ENCODE measurements around the gene PEMT.
A peak's percentile ranks its signal among the peaks of the same experiment; 100 is the strongest.
"Not testable (repeated sequence)": the region's sequence is repeated elsewhere in the genome, so short reads cannot be mapped to it uniquely, and the experiment has no call there.

PEMT gene, protein sequence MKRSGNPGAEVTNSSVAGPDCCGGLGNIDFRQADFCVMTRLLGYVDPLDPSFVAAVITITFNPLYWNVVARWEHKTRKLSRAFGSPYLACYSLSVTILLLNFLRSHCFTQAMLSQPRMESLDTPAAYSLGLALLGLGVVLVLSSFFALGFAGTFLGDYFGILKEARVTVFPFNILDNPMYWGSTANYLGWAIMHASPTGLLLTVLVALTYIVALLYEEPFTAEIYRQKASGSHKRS

DNA sequence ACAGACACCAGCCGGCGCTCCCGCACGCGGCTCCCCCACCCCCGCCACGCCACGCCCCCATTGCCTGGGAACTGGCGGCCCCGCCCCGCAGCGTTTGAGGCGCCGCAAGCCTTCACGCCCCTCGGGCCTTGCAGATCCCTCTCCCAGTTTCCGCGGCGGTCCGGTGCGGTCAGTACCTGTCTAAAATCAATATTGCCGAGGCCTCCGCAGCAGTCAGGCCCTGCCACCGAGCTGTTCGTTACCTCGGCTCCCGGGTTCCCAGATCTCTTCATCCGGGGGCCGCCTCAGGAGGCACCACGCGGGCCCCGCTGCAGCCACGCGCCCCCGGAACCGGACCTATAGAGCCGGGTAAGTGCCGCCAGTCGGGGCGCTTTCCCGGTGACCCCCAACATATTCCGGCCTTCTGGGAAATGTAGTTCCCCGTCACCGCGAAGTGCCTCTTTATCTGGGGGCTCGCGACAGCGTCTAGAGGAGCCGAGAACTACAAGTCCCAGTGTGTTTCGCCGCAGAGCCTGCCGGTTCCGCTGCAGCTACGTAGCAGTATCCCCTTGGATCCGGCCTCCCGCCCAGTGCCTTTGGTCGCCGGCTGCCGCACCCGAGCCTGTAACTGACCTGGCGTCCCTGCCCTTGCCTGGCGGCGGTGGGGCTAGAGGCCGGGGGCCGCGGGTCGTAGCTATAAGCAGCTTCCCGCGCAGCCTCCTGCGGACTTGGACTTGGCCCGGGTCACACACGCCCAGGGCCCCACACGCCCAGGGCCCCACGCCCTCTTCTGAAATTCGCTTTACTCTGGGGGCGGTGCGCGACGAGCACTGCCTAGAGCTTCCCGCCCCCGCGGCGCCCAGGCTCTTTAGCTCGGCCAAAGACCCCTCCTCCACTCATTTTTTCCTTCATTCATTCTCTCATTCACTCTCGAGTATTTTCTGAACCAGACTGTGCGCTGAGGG lies at the start of gene PEMT:
Gene PEMT (minus strand): TSS at position 354 of the 944 bp plus-strand sequence. CDS start 82 bp downstream, at position 272.
- peak; percentile 98 for DNase-seq

DNA sequence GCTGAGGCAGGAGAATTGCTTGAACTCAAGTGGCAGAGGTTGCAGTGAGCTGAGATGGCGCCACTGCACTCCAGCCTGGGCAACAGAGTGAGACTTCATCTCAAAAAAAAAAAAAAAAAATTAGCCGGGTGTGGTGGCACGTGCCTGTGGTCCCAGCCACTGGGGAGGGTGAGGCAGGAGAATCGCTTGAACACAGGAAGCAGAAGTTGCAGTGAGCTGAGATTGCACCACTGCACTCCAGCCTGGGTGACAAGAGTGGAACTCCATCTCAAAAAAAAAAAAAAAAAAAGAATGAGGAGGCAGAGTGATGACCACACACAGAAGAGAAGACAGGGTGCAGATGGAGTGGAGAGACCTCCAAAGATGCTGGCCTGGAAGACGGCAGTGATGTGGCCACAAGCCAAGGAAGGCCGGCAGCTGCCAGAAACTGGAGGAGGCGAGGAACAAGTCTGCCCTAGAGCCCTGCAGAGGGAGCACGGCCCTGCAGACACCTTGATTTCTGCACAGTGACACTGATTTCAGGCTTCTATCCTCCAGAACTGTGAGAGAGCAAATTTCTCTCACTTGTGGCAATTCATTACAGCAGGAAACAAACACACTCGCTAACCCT lies 48.3 kb upstream of the PEMT start:
- not testable (repeated sequence) for DNase-seq

DNA sequence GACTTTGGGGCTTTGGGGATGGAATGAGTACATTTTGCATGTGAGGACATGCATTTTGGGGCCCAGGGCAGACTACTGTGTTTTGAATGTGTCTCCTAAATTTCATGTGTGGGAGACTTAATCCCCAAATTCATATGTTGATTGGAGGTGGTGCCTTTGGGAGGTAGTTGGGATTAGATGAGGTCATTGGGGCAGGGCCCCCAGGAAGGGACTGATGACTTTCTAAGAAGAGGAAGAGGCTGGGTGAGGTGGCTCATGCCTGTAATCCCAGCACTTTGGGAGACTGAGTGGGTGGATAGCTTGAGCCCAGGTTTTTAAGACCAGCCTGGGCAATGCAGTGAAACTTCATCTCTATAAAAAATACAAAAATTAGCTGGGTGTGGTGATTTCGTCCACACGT lies 47.0 kb upstream of the PEMT start:
- no peak for DNase-seq

DNA sequence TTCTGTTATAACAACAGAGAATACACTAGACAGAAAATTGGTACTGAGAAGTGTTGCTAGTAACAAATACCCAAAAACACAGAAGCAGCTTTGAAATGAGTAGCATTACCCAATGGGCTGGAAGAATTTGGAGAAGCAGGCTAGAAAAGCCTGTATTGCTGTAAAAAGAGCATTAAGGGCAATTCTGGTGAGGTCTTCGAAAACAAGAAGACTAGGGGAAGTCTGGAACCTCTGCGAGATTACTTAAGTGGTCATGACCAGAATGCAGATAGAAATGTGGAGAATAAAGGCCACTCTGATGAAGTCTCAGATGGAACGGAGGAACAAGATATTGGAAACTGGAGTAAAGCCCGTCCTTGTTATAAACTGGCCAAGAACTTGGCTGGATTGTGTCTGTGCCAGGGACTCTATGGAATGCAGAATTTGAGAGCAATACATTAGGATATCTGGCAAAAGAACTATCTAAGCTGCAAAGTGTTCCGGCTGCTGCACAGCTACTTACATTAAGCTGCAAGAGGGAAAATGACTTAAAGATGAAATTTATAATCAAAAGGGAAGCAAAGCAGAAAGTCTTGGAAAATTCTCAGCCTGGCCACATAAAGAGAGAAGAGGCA lies 44.9 kb upstream of the PEMT start:
- no peak for DNase-seq

DNA sequence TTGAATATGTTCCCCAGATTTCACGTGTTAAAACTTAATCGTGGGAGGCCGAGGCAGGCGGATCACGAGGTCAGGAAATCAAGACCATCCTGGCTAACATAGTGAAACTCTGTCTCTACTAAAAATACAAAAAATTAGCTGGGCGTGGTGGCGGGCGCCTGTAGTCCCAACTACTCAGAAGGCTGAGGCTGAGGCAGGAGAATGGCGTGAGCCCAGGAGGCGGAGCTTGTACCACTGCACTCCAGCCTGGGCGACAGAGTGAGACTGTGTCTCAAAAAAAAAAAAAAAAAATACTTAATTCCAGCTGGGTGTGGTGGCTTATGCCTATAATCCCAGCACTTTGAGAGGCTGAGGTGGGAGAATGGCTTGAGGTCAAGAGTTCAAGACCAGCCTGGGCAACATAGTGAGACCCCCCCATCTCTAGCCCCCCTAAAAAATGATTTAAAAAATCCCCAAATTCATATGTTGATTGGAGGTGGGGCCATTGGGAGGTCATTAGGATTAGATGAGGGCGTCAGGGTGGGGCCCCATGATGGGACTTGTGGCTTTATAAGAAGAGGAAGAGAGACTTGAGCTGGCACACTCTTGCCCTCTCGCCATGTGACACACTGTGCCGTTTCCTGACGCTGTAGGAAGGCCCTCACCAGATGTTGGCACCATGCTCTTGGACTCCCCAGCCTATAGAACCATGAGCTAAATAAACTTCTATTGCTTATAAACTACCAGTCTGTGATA lies 44.2 kb upstream of the PEMT start:
- DNase-seq, result not testable (repeated sequence)

DNA sequence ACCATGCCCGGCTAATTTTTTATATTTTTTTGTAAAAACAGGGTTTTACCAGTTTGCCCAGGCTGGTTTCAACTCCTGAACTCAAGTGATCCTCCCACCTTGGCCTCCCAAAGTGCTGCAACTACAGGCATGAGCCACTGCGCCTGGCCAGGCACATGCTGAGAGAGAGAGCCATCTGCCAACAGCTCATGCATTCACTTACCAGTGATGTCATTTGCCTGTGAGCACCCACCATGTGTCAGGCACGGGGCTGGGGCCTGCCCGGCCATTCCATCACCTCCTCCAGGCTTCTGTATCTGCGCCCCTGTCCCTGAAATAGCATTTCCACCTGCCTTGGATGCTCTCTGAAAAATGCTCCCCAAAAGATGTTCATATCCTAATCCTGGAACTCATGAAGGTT lies 43.6 kb upstream of the PEMT start:
- DNase-seq, result no peak

DNA sequence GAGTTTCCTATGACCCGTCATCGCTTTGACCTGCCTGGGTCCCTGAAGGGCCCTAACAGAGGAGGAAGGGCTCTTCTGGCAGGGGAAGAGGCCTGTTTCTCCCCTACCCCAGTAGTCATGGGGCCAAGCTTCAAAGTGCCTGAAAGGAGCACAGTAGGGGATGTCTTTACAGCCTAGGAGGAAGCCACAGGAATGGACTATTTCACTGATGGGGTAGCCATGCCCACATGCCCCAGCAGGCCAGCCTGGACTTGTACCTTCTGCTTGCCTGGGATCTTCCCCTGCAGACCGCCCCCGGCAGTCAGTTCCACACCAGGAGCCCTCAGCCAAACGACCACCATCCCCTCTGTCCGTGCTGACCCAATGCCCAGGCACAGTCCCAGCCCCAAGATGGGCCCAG lies 41.8 kb upstream of the PEMT start:
- no peak for DNase-seq

DNA sequence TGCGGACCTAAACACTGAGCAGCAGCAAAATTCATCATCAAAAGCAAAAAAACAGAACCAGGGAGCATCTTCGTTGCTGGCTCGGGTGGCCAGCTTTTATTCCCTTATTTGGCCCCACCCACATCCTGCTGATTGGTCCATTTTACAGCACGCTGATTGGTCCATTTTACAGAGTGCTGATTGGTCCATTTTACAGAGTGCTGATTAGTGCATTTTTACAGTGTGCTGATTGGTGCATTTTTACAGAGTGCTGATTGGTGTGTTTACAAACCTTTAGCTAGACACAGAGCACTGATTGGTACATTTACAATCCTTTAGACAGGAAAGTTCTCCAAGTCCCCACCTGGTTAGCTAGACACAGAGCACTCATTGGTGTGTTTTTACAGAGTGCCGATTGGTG lies 41.2 kb upstream of the PEMT start:
- DNase-seq, result not testable (repeated sequence)

DNA sequence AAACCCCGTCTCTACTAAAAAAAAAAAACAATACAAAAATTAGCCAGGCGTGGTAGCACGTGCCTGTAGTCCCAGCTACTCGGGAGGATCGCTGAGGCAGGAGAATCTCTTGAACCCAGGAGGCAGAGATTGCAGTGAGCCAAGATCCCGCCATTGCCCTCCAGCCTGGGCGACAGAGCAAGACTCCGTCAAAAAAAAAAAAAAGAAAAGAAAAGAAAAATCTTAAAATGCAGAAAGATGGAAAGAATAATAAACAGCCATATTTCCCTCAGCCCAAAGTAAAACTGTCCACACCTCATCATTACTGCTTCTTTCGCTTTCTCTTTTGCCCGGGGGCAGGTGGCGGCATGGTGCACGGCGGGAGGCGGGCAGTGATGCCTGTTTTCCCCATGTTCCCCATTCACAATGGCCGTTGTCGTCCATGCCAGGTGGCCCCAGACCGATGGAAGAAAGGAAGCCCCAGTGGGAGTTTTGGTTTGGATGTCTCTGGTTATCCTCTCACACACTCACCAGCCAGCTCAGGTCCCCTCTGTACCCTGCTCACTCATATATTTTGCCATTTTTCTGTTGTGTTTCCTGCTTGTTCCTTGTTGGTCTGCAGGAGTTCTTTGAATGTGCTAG lies 37.0 kb upstream of the PEMT start:
- DNase-seq, result no peak

DNA sequence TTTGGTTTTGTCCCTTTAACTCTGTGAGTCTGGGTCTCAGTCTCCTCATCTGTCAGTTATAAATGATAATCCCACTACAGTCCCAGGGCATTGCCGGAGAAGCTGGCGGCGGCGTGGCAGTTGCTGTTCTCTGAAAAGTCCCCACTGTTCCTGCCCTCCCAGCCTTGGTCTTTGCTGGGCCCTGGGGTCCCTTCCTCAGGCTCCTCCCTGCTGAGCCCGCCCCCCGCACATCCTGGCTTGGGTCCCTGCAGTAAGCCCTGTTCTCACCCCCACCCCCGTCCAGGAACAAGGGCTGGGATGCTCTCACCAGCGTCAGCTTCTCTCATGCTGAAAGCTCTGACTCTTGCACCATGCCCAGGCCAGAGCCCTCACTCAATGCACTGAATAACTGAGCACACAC lies 35.3 kb upstream of the PEMT start:
- no peak for DNase-seq

DNA sequence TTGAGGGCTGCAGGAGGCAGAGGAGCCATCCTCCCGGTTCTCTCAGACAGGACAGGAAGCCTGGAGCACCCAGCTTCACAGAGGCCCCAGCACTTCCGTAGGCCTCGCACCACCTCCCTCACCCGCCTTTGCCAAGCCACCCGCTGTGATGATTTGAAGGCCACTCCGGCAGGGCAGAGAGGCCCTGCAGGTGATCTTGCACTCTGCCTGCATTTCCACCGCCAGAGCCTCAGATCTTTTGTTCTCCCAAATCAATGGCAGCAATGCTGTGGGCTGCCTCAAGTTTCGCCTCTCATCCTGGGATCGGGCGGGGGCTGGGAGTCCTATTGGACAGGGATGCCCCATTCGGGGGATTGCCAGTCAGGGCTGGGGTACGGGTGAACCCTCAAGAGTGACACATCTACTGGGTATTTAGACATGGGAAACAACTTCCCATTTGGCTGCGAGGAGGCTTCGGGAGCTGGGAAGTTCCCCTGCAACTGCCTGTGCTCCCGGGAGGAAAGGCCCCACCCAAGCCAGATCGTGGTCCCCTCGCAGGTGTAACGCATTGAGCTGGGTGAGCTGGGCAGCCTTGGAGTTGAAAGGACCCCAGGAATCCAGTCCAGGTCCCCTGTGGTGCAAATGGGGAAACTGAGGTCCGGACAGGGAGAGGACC lies 34.8 kb upstream of the PEMT start:
- no peak for DNase-seq

DNA sequence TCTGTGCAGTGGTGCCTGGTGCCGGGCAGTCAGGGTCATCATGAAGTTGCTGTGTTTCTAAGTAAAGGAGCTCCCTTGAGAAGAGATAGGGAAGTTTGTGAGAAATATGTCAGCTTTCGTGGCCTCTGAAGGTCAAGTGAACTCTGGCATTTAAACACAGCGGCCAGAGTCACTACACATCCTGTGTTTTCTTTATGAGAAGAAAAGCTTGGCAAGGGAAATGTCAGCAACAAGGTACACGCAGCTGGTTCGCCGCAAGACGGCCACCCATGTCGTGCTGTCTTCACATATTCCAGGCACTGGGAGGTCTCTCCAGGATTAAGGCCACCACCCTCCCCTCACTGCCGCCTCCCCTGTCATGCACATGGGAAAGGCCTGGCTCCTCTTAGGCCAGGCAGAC lies 33.2 kb upstream of the PEMT start:
- no peak for DNase-seq

DNA sequence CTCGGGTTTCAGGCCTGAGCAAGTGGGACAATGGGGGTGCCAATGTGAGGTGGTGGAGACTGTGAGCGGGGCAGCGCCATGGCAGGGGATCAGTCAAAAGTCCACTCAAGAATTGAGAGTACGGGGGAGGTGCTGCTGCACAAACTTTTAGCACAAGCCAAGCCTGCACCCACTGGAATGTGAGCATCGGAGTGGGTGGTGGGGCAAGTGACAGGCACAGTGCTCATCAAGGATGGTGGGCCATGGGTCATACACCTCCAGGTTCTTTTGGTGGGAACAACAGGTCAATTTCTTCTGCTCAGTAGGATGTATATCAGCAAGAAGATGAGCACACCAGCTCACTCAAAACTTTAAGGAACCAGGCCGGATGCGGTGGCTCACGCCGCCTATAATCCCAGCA lies 32.4 kb upstream of the PEMT start:
- no peak for DNase-seq

DNA sequence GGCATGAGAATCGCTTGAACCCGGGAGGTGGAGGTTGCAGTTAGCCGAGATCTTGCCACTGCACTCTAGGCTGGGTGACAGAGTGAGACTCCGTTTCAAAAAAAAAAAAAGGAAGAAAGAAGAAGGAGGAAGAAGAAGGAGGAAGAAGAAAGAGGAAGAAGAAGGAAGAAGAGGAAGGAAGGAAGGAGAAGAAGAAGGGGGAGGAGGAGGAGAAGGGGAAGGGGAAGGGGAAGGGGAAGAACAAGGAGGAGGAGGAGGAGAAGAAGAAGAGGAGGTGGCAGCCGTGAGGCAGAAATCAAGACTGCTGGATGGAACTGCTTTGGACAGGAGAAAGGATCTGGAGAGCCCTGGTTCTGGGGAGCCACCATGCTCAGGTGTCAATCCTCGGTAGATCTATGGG lies 29.7 kb upstream of the PEMT start:
- no peak for DNase-seq

DNA sequence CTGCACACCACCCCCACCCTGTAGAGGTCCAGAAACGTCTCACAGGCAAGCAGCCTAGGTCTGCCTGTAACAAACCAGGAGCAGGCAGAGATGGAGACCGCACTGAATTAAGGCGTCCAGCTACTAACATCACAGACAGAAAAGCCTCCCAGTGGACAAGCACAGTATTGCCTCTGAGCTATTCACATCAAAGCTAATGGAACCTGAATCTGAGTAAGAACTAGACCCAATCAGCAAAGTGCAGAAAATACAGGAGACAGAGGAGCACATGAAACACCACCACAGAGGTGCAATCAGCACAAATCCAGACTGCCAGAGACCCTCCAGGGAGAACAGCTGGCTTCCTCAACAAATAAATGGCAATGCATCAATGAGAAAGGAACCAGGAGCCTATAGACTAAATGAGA lies 22.2 kb upstream of the PEMT start:
- peak; percentile 19 for DNase-seq

DNA sequence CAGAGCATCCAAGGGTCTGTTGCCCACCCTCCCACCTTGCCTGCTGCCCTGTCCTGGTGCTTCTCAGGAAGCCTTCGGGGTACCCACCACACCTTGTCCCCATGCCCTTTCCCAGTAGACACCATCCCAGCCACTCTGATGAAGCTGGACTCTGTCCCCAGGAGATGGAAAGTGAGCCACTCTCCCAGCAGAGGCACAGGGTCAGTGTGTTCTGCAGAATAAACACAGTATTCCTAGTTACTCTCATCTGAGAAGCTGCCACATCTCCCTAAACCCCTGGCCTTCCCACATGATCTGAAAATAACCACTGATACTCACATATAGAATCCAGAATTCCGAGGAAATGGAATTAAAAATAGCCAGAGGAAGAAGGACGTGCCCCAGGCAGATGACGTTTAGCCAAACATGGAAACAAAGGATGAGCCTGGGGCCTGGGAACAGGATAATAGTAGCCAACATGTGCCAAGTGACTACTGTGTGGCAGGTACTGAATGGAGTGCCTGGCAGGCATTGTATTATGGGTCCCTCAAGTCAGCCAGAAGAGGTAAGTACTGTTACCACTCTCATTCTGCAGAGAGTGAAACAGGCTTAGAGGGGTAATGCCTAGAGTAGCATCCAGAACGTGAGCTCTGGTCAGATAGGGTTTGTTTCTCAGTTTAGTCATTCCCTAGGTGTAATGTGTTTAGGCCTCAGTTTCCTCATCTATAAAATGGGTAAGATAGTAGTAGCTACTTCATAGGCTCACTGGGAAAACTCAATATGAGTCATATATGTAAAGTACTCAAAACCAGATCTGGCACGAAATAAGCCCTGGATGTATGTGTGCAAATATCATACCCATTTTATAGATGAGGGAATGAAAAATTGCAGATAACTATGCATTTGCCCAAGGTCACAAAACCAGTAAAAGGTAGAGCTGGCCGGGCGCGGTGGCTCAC lies 20.8 kb upstream of the PEMT start:
- no peak for DNase-seq

DNA sequence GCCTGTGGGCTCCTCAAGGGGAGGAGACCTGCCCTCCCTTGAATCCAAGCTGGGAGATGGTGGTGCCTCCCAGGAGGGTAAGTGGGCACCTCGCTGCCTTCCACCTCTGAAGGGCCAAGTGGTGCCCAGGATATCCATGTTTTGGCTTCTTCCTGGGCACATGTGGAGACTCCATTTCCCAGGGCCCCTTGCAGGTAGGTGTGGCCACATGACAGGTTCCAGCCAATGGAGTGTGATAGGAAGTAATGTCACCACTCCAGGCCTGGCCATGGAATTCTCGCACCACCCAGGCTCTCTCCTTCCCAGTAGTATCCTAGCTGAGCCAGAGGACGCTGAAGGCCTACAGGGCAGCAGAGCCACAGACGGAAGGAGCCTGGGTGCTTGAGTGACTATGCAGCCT lies 17.6 kb upstream of the PEMT start:
- no peak for DNase-seq

DNA sequence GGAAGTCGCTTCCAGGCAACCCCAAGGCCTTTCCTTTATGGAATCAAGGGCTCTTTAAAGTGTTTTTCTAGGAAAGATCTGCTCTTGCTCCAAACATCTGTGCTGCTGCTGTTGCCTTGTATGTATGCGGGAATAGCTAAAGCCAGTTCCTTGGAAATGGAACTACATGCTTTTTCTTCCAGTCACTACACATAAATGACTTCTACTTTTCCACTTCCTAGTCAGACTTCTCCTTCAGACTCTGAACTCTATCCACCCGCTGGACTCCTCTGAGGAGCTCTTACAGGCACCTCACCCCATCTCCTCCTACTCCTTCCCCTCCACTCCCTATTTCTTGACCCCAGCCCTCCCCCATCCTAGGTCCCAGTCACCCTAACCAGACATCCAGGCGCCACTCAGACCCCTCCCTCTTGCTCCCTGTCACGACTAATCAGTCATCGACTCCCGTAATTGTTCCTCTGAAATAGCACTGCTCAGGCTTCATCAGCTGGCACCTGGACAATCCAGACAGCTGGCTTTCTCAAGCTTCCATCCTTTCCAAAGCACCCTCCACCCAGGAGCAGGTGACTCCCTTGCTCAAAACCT lies 15.0 kb upstream of the PEMT start:
- DNase-seq, result no peak

DNA sequence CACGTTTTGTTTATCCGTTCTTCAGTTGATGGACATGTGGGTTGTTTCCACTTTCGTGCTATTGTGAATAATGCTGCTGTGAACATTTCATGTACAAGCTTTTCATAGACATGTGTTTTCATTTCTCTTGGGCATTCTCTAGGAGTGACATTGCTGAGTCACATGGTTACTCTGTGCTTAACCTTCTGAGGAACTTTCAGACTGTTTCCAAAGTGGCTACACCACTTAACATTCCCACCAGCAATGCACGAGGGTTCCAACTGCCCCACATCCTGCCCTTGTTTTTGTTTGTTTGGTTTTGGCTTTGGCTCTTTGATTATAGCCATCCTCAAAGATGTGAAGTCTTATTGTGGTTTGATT lies 14.2 kb upstream of the PEMT start:
- DNase-seq, result no peak

DNA sequence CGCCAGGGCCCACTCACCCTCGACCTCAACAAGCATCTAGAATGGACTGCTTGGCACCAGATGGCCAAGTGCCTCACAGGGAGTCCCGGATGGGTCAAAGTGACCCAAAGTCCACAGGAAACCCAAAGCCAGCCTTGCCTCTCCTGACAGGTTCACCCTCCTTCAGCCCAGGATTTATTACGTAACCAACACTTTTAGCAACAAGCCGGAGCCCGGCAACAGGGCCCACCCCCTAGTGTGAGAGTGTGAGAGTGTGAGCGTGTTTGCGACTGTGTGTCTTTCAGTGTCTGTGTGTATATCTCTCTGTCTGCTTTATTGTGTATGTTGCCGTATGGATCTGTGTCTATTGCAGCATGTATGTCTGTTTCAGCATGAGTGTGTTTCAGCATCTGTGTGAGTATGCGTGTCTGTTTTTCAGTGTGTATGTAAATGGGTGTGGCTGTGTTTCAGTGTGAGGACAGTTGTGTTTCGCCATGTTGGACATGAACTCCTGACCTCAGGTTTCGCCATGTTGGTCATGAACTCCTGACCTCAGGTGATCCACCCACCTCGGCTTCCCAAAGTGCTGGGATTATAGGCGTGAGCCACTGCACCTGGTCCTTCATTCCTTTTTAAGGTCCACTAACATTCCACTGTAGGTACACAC lies 13.7 kb upstream of the PEMT start:
- no peak for DNase-seq

Data from midbrain (tissue), 1 donor.